ENCODE results near the gene ZNF202.

DNA sequence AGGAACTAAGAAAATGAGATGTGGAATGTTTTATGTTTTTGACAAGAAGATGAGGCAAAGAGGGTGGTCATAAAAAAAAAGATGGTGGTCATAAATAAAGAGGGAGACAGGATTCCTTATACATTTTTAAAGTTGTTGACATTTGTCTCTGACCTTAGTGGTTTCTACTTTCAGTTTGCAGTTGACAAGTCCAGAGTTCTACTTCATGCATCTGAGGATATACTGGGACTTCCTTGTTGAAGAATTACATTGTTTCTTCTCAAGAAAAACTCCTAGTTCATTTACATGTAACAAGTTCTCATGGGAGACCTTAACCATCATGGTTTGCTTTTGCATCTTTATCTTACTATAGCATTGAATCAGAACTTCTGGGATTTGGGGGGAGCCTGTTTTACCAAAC is 11.7 kb upstream of the ZNF202 start:
- TF ChIP-seq POLR2AphosphoS5 (IDR thresholded peaks at IDR 0.05) = no peak
- TF ChIP-seq, protein P1, sequence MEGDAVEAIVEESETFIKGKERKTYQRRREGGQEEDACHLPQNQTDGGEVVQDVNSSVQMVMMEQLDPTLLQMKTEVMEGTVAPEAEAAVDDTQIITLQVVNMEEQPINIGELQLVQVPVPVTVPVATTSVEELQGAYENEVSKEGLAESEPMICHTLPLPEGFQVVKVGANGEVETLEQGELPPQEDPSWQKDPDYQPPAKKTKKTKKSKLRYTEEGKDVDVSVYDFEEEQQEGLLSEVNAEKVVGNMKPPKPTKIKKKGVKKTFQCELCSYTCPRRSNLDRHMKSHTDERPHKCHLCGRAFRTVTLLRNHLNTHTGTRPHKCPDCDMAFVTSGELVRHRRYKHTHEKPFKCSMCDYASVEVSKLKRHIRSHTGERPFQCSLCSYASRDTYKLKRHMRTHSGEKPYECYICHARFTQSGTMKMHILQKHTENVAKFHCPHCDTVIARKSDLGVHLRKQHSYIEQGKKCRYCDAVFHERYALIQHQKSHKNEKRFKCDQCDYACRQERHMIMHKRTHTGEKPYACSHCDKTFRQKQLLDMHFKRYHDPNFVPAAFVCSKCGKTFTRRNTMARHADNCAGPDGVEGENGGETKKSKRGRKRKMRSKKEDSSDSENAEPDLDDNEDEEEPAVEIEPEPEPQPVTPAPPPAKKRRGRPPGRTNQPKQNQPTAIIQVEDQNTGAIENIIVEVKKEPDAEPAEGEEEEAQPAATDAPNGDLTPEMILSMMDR (IDR thresholded peaks at IDR 0.05) = no peak

All from prostate gland (tissue), 2 donors.